Keratinocyte (primary cell): ENCODE measurements around the gene CNTRL. TPM values are rescaled to one million over a fixed set of nuclear protein-coding genes. Genes with fewer than 3 reads are reported as not detected.

ENCODE experiments used
- DNase-seq: peaks from one replicate; pipeline ENCODE4 v3.0.0-alpha.2; 2011; ENCODE audit warnings: low read depth, missing footprints, low spot score
- FAIRE-seq: peaks from 2 replicates; lab custom pipeline; 2011; peaks lifted over from hg19 to GRCh38; lab: Jason Lieb, UNC
- H2AFZ ChIP-seq: 2 replicates; pipeline ENCODE4 v1.6.0; 2012; ENCODE audit warnings: low read length, control low read depth, inconsistent platforms; ENCODE audit not compliant: control insufficient read depth
- H3K27ac ChIP-seq: 2 replicates; pipeline ENCODE4 v1.5.1; 2011; ENCODE audit warnings: low read length; ENCODE audit not compliant: control insufficient read depth, insufficient read depth
- H3K27me3 ChIP-seq: 3 replicates; pipeline ENCODE4 v1.6.0; 2011; ENCODE audit warnings: low read length; ENCODE audit not compliant: control insufficient read depth, insufficient read depth; ENCODE audit errors: extremely low read depth
- H3K36me3 ChIP-seq, 2 experiments: 2 replicates in 1 of 2; 3 replicates in 1 of 2; pipeline ENCODE4 v1.5.1; 2011; ENCODE audit warnings: low read length in 2 of 2, mild to moderate bottlenecking in 1 of 2; ENCODE audit not compliant: control insufficient read depth in 2 of 2, insufficient read depth in 2 of 2; ENCODE audit errors: extremely low read depth in 1 of 2
- H3K4me1 ChIP-seq: 3 replicates; pipeline ENCODE4 v1.5.1; 2011; ENCODE audit warnings: low read length; ENCODE audit not compliant: control insufficient read depth, insufficient read depth; ENCODE audit errors: extremely low read depth
- H3K4me2 ChIP-seq: 3 replicates; pipeline ENCODE4 v1.6.0; 2011; ENCODE audit warnings: low read depth, low read length; ENCODE audit not compliant: control insufficient read depth, insufficient read depth; ENCODE audit errors: extremely low read depth
- H3K4me3 ChIP-seq, 3 experiments: fragments of 200-600 bp in 1 of 3; sonication (generic) in 1 of 3; 2 replicates in 2 of 3; 3 replicates in 1 of 3; pipeline ENCODE4 v1.5.1; 2011 to 2016; ENCODE audit warnings: low read length in 3 of 3, mild to moderate bottlenecking in 3 of 3, control low read depth in 2 of 3, inconsistent platforms in 1 of 3, low read depth in 1 of 3, mixed read lengths in 1 of 3, mixed run types in 1 of 3, moderate library complexity in 1 of 3; ENCODE audit not compliant: control insufficient read depth in 2 of 3, insufficient read depth in 2 of 3; ENCODE audit errors: extremely low read depth in 1 of 3
- H3K79me2 ChIP-seq: 2 replicates; pipeline ENCODE4 v1.6.0; 2012; ENCODE audit warnings: low read length; ENCODE audit not compliant: control insufficient read depth, insufficient read depth
- H3K9ac ChIP-seq: 3 replicates; pipeline ENCODE4 v1.6.0; 2011; ENCODE audit warnings: low read length; ENCODE audit not compliant: control insufficient read depth, insufficient read depth; ENCODE audit errors: extremely low read depth
- H3K9me1 ChIP-seq: 3 replicates; pipeline ENCODE4 v1.6.0; 2011; ENCODE audit warnings: low read length; ENCODE audit not compliant: control insufficient read depth, insufficient read depth; ENCODE audit errors: extremely low read depth
- H3K9me3 ChIP-seq: 2 replicates; pipeline ENCODE4 v1.5.1; 2012; ENCODE audit warnings: low read depth, low read length; ENCODE audit not compliant: control insufficient read depth
- H4K20me1 ChIP-seq: 3 replicates; pipeline ENCODE4 v1.6.0; 2011; ENCODE audit warnings: low read length; ENCODE audit not compliant: control insufficient read depth, insufficient read depth; ENCODE audit errors: extremely low read depth
- EZH2 ChIP-seq: IDR thresholded peaks from one replicate; pipeline ENCODE4 v1.6.1; 2012; ENCODE audit warnings: inconsistent platforms, mild to moderate bottlenecking, low read length, moderate library complexity
- dilution Hi-C: fragments of 300-500 bp; cut with MboI; formaldehyde crosslinking; loops from one replicate; pipeline ENCODE4 v1.7.0; 2020; ENCODE audit warnings: low sequenced_read_pairs; ENCODE audit not compliant: extremely low pct_ligation_motif_present
- polyA plus RNA-seq, 5 experiments: library from polyadenylated mRNA; depleted of rRNA in 3 of 5; stranded (reverse) in 3 of 5; stranded (forward) in 1 of 5; unstranded in 1 of 5; fragments of >200 nt; gene quantifications; 1 replicate in 1 of 5; 2 replicates in 3 of 5; 3 replicates in 1 of 5; pipeline versions ENCODE4 v1.2.1 to v1.2.3, GENCODE V29; 2011 to 2012; ENCODE audit warnings: missing spikeins in 2 of 5, low read depth in 1 of 5, low replicate concordance in 1 of 5
- TF ChIP-seq, protein P1 (sequence below), 3 experiments: IDR thresholded peaks in 1 of 3; conservative IDR thresholded peaks in 1 of 3; optimal IDR thresholded peaks in 1 of 3; 2 replicates in 2 of 3; 3 replicates in 1 of 3; pipeline versions ENCODE3 to v1.5.1; 2011; ENCODE audit warnings: low read length in 3 of 3, mild to moderate bottlenecking in 3 of 3, moderate library complexity in 2 of 3, control low read depth in 1 of 3, inconsistent platforms in 1 of 3; ENCODE audit not compliant: insufficient read depth in 2 of 3; ENCODE audit errors: extremely low read depth in 1 of 3

CNTRL gene
- polyA plus RNA-seq, 1 donor (not counting 4 experiments of a cell fraction or from before 2014, with no cell fraction given), result 5.3 TPM

DNA sequence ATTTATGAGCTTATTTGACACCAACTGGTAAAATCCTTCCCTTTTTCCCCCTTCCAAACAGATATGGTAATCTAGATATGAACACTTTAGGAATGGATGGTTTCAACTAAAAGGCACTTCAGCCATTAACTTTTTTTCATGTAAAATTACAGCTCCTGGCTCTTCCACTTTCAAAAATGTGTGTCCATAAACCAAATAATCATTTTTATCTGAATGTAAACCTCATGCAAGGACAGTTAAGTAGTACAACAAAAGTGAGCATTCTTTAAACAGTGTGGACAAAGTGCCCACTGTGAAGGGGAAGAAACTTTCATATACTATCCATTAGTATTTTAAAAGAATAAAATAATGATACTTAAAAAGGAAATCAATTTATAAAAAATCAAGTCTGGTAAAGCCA lies 109.7 kb downstream of the CNTRL start:
- no peak overlapping the region for H3K4me3 ChIP-seq
- H3K27ac ChIP-seq, result no peak overlapping the region
- H2AFZ ChIP-seq, result no peak overlapping the region
- no peaks in the 10 kb centered on the region for H4K20me1 ChIP-seq
- no peak for FAIRE-seq
- no peaks in the 10 kb centered on the region for H3K9me3 ChIP-seq
- no peak for TF ChIP-seq EZH2
- TF ChIP-seq, protein P1, sequence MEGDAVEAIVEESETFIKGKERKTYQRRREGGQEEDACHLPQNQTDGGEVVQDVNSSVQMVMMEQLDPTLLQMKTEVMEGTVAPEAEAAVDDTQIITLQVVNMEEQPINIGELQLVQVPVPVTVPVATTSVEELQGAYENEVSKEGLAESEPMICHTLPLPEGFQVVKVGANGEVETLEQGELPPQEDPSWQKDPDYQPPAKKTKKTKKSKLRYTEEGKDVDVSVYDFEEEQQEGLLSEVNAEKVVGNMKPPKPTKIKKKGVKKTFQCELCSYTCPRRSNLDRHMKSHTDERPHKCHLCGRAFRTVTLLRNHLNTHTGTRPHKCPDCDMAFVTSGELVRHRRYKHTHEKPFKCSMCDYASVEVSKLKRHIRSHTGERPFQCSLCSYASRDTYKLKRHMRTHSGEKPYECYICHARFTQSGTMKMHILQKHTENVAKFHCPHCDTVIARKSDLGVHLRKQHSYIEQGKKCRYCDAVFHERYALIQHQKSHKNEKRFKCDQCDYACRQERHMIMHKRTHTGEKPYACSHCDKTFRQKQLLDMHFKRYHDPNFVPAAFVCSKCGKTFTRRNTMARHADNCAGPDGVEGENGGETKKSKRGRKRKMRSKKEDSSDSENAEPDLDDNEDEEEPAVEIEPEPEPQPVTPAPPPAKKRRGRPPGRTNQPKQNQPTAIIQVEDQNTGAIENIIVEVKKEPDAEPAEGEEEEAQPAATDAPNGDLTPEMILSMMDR (optimal IDR thresholded peaks at IDR 0.05 in 1 of 3, IDR thresholded peaks at IDR 0.05 in 1 of 3, conservative IDR thresholded peaks at IDR 0.05 in 1 of 3; ENCODE audit: extremely low read depth in 1 of 3, insufficient read depth in 2 of 3, low read length in 3 of 3), result no peak
- no peak for DNase-seq
- H3K9me1 ChIP-seq, result no peaks in the 10 kb centered on the region
- peaks cover 66% of the 10 kb centered on the region for H3K79me2 ChIP-seq
- H3K4me1 ChIP-seq, result peaks cover 9% of the 10 kb centered on the region
- peaks cover 20 to 33% of the 10 kb centered on the region in 2 experiments for H3K36me3 ChIP-seq
- H3K9ac ChIP-seq, result no peak overlapping the region
- no peak overlapping the region for H3K4me2 ChIP-seq
- H3K27me3 ChIP-seq, result no peaks in the 10 kb centered on the region
- dilution Hi-C loops, result no loop called here

DNA sequence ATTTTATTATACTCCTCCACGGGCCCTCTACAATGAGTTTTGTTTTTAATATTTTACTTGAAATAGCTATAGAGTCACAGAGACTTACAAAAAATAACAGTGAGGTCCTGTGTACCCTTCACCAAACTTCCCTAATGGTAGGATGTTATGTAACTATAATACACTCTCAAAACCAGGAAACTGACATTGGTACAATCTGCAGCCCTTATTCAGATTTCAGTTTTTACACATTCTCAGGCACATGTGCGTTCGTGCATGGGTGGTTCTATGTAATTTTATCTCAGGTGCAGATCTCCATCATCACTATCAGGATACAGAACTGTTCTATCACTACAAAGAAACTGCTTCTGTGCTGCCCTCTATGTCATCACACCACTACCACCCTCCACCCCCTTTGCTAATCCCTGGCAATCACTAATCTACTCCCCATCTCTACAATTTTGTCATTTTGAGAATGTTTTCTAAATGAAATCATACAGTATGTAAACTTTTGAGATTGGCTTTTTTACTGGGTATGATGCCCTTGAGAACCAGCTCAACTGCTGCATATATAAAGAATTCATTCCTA lies 110.5 kb downstream of the CNTRL start:
- no peak overlapping the region for H2AFZ ChIP-seq
- H3K4me2 ChIP-seq, result no peak overlapping the region
- peaks cover 9% of the 10 kb centered on the region for H3K4me1 ChIP-seq
- TF ChIP-seq, protein P1 (optimal IDR thresholded peaks at IDR 0.05 in 1 of 3, IDR thresholded peaks at IDR 0.05 in 1 of 3, conservative IDR thresholded peaks at IDR 0.05 in 1 of 3; ENCODE audit: extremely low read depth in 1 of 3, insufficient read depth in 2 of 3, low read length in 3 of 3), result no peak
- no peak overlapping the region for H3K9ac ChIP-seq
- peaks cover 19 to 29% of the 10 kb centered on the region in 2 experiments for H3K36me3 ChIP-seq
- no peaks in the 10 kb centered on the region for H3K9me3 ChIP-seq
- FAIRE-seq (no peak), DNase-seq (no peak)
- dilution Hi-C loops, result no loop called here
- H3K79me2 ChIP-seq, result peaks cover 72% of the 10 kb centered on the region
- H3K4me3 ChIP-seq, result no peak overlapping the region
- no peaks in the 10 kb centered on the region for H3K9me1 ChIP-seq
- H3K27me3 ChIP-seq, result no peaks in the 10 kb centered on the region
- H3K27ac ChIP-seq, result no peak overlapping the region
- no peaks in the 10 kb centered on the region for H4K20me1 ChIP-seq
